Measurements from ENCODE around the gene ABCC1.

Gene ABCC1

GRCh38 chr16:16045879-16046278, 96.5 kb downstream of the ABCC1 start:
- no peaks in the 10 kb centered on the region for H3K4me1 ChIP-seq (ENCODE audit: control insufficient read depth, insufficient read depth, low read length)
- H3K4me3 ChIP-seq (ENCODE audit: low read depth, low read length): no peak overlapping the region
- H3K27ac ChIP-seq (ENCODE audit: extremely low read depth, low read depth, low read length): no peak overlapping the region
- TF ChIP-seq ZNF140 (tag by site-specific recombination; IDR thresholded peaks at IDR 0.05) (no peak), ZNF514 (tag by site-specific recombination; IDR thresholded peaks at IDR 0.05) (no peak), ZFP69B (tag by site-specific recombination; IDR thresholded peaks at IDR 0.05) (no peak), GFI1B (tag by site-specific recombination; IDR thresholded peaks at IDR 0.05) (no peak), ZSCAN5A (tag by site-specific recombination; IDR thresholded peaks at IDR 0.05) (no peak), ATF2 (tag by site-specific recombination; IDR thresholded peaks at IDR 0.05; ENCODE audit: low read depth) (no peak)
- H3K36me3 ChIP-seq (ENCODE audit: control insufficient read depth in 2 of 2, insufficient read depth in 1 of 2, low read length in 2 of 2): peaks cover 10 to 72% of the 10 kb centered on the region in 2 experiments; a peak in 2 of 3 replicates
- CTCF ChIA-PET: interaction anchor here (0.6 to 0.8 kb wide), 5 partner anchors 11 to 301 kb away, joined by 3 to 8 read pairs (median 4); no protein-coding TSS in a partner anchor
- H3K9me3 ChIP-seq (ENCODE audit: control insufficient read depth, insufficient read depth, low read depth, low read length): no peaks in the 10 kb centered on the region
- POLR2A ChIA-PET: no interaction called here

- ChIA-PET POLR2A (no interaction called here), CTCF (no interaction called here)
- Histone ChIP-seq H3K4me3 (ENCODE audit: low read depth, low read length) (no peak overlapping the region), H3K4me1 (ENCODE audit: control insufficient read depth, insufficient read depth, low read length) (no peaks in the 10 kb centered on the region), H3K9me3 (ENCODE audit: control insufficient read depth, insufficient read depth, low read depth, low read length) (no peaks in the 10 kb centered on the region), H3K27ac (ENCODE audit: extremely low read depth, low read depth, low read length) (no peak overlapping the region), H3K36me3 (ENCODE audit: control insufficient read depth in 2 of 2, insufficient read depth in 1 of 2, low read length in 2 of 2) (peaks cover 18 to 82% of the 10 kb centered on the region in 2 experiments; a peak in 2 of 3 replicates)
- TF ChIP-seq ZNF701 (tag by site-specific recombination; IDR thresholded peaks at IDR 0.05) (no peak), ZNF366 (tag by site-specific recombination; conservative IDR thresholded peaks at IDR 0.05) (no peak), AEBP2 (tag by site-specific recombination; IDR thresholded peaks at IDR 0.05; ENCODE audit: borderline replicate concordance) (no peak), CTCF (tag by site-specific recombination; IDR thresholded peaks at IDR 0.05) (no peak), PRDM6 (tag by site-specific recombination; IDR thresholded peaks at IDR 0.05) (no peak), ZNF184 (tag by site-specific recombination; IDR thresholded peaks at IDR 0.05) (no peak), ZNF274 (IDR thresholded peaks at IDR 0.05; ENCODE audit: low read length) (no peak), ZNF274 (tag by site-specific recombination; IDR thresholded peaks at IDR 0.05; ENCODE audit: borderline replicate concordance) (no peak), ZNF549 (tag by site-specific recombination; IDR thresholded peaks at IDR 0.05) (no peak), PBX3 (CRISPR knock-in tag; IDR thresholded peaks at IDR 0.05) (no peak), ZNF830 (tag by site-specific recombination; IDR thresholded peaks at IDR 0.05; ENCODE audit: low read depth) (no peak), ZNF175 (tag by site-specific recombination; IDR thresholded peaks at IDR 0.05) (no peak), ZNF140 (tag by site-specific recombination; IDR thresholded peaks at IDR 0.05) (no peak), SCRT2 (tag by site-specific recombination; IDR thresholded peaks at IDR 0.05) (no peak), ZNF350 (tag by site-specific recombination; IDR thresholded peaks at IDR 0.05) (no peak), ZNF670 (tag by site-specific recombination; IDR thresholded peaks at IDR 0.05; ENCODE audit: low read depth) (no peak)
Observed at GRCh38 chr16:16047761-16048160, 98.3 kb downstream of the ABCC1 start.
